ENCODE data around the gene EDDM3A. TPM values are rescaled to one million over a fixed set of nuclear protein-coding genes. Genes with fewer than 3 reads are reported as not detected.

The EDDM3A gene
- polyA plus RNA-seq, 1 donor (not counting 4 experiments of a cell fraction or from before 2014, with no cell fraction given) = not detected

- H4K20me1 ChIP-seq (ENCODE audit: control insufficient read depth, extremely low read depth, insufficient read depth, low read length) = no peaks in the 10 kb centered on the region
- dilution Hi-C loops (cut with MboI; ENCODE audit: extremely low pct_ligation_motif_present, low sequenced_read_pairs) = no loop called here
- H3K4me2 ChIP-seq (ENCODE audit: control insufficient read depth, extremely low read depth, insufficient read depth, low read depth, low read length) = no peak overlapping the region
- no peak for FAIRE-seq
- H3K36me3 ChIP-seq (ENCODE audit: control insufficient read depth in 2 of 2, extremely low read depth in 1 of 2, insufficient read depth in 2 of 2, low read length in 2 of 2) = no peaks in the 10 kb centered on the region
- H3K9me3 ChIP-seq (ENCODE audit: control insufficient read depth, low read depth, low read length) = no peaks in the 10 kb centered on the region
- no peak overlapping the region for H3K27ac ChIP-seq (ENCODE audit: control insufficient read depth, insufficient read depth, low read length)
- H3K9ac ChIP-seq (ENCODE audit: control insufficient read depth, extremely low read depth, insufficient read depth, low read length) = no peak overlapping the region
- no peaks in the 10 kb centered on the region for H3K27me3 ChIP-seq (ENCODE audit: control insufficient read depth, extremely low read depth, insufficient read depth, low read length)
- no peak overlapping the region for H2AFZ ChIP-seq (ENCODE audit: control insufficient read depth, low read length)
- no peak overlapping the region for H3K4me3 ChIP-seq (ENCODE audit: control insufficient read depth in 2 of 3, extremely low read depth in 1 of 3, insufficient read depth in 2 of 3, low read depth in 1 of 3, low read length in 3 of 3)
- TF ChIP-seq CTCF (optimal IDR thresholded peaks at IDR 0.05 in 1 of 3, IDR thresholded peaks at IDR 0.05 in 1 of 3, conservative IDR thresholded peaks at IDR 0.05 in 1 of 3; ENCODE audit: extremely low read depth in 1 of 3, insufficient read depth in 2 of 3, low read length in 3 of 3) = no peak
- TF ChIP-seq EZH2 (IDR thresholded peaks at IDR 0.05; ENCODE audit: low read length) = no peak
- no peaks in the 10 kb centered on the region for H3K4me1 ChIP-seq (ENCODE audit: control insufficient read depth, extremely low read depth, insufficient read depth, low read length)
- DNase-seq (ENCODE audit: low read depth, low spot score) = no peak
- no peaks in the 10 kb centered on the region for H3K79me2 ChIP-seq (ENCODE audit: control insufficient read depth, insufficient read depth, low read length)
- no peaks in the 10 kb centered on the region for H3K9me1 ChIP-seq (ENCODE audit: control insufficient read depth, extremely low read depth, insufficient read depth, low read length)
These were observed 32.8 kb upstream of the EDDM3A start for GRCh38 chr14:20712904-20713303.

GRCh38 chr14:20714593-20715250 lies 31.0 kb upstream of the EDDM3A start:
- Histone ChIP-seq H3K9ac (ENCODE audit: control insufficient read depth, extremely low read depth, insufficient read depth, low read length) (no peak overlapping the region), H3K36me3 (ENCODE audit: control insufficient read depth in 2 of 2, extremely low read depth in 1 of 2, insufficient read depth in 2 of 2, low read length in 2 of 2) (no peaks in the 10 kb centered on the region), H2AFZ (ENCODE audit: control insufficient read depth, low read length) (no peak overlapping the region), H3K9me1 (ENCODE audit: control insufficient read depth, extremely low read depth, insufficient read depth, low read length) (no peaks in the 10 kb centered on the region), H3K4me1 (ENCODE audit: control insufficient read depth, extremely low read depth, insufficient read depth, low read length) (no peaks in the 10 kb centered on the region), H3K27ac (ENCODE audit: control insufficient read depth, insufficient read depth, low read length) (no peak overlapping the region), H3K4me3 (ENCODE audit: control insufficient read depth in 2 of 3, extremely low read depth in 1 of 3, insufficient read depth in 2 of 3, low read depth in 1 of 3, low read length in 3 of 3) (no peak overlapping the region), H3K9me3 (ENCODE audit: control insufficient read depth, low read depth, low read length) (no peaks in the 10 kb centered on the region), H3K27me3 (ENCODE audit: control insufficient read depth, extremely low read depth, insufficient read depth, low read length) (no peaks in the 10 kb centered on the region), H3K79me2 (ENCODE audit: control insufficient read depth, insufficient read depth, low read length) (no peaks in the 10 kb centered on the region), H3K4me2 (ENCODE audit: control insufficient read depth, extremely low read depth, insufficient read depth, low read depth, low read length) (no peak overlapping the region), H4K20me1 (ENCODE audit: control insufficient read depth, extremely low read depth, insufficient read depth, low read length) (no peaks in the 10 kb centered on the region)
- no peak for DNase-seq (ENCODE audit: low read depth, low spot score)
- no peak for TF ChIP-seq EZH2 (IDR thresholded peaks at IDR 0.05; ENCODE audit: low read length)
- TF ChIP-seq CTCF (optimal IDR thresholded peaks at IDR 0.05 in 1 of 3, IDR thresholded peaks at IDR 0.05 in 1 of 3, conservative IDR thresholded peaks at IDR 0.05 in 1 of 3; ENCODE audit: extremely low read depth in 1 of 3, insufficient read depth in 2 of 3, low read length in 3 of 3) = no peak
- dilution Hi-C loops (cut with MboI; ENCODE audit: extremely low pct_ligation_motif_present, low sequenced_read_pairs) = no loop called here
- FAIRE-seq = no peak

Measured in keratinocyte (primary cell).